Right forelimb (tissue), 1 donor: ENCODE data around the gene PGBD4.

Experiments used
- DNase-seq: peaks from one replicate; pipeline ENCODE4 v3.0.0-alpha.2; 2018

The PGBD4 gene

GRCh38 chr15:34101366-34102174, at the start of gene PGBD4, which contains the start of gene EMC7:
Gene PGBD4, plus strand, starts transcription at chr15:34102083. Its CDS starts 449 bp downstream, at chr15:34102532.
Gene EMC7, minus strand, starts transcription at chr15:34101862. Its CDS starts 23 bp downstream, at chr15:34101839.
- peak; percentile 98 for DNase-seq

- no peak for DNase-seq
Observed at GRCh38 chr15:34054081-34054707, 47.7 kb upstream of the PGBD4 start.

GRCh38 chr15:34055868-34056595, 45.9 kb upstream of the PGBD4 start:
- no peak for DNase-seq

- no peak for DNase-seq
Observed at GRCh38 chr15:34056911-34057310, 45.0 kb upstream of the PGBD4 start.

- no peak for DNase-seq
Observed at GRCh38 chr15:34059476-34059875, 42.4 kb upstream of the PGBD4 start.

- DNase-seq: no peak
Observed at GRCh38 chr15:34059946-34060345, 41.9 kb upstream of the PGBD4 start.

GRCh38 chr15:34064438-34064837, 37.4 kb upstream of the PGBD4 start:
- DNase-seq: no peak

- no peak for DNase-seq
Observed at GRCh38 chr15:34065261-34065660, 36.6 kb upstream of the PGBD4 start.

GRCh38 chr15:34065941-34066340, 35.9 kb upstream of the PGBD4 start:
- no peak for DNase-seq

GRCh38 chr15:34070003-34070402, 31.9 kb upstream of the PGBD4 start:
- DNase-seq: no peak

- no peak for DNase-seq
Observed at GRCh38 chr15:34076785-34077184, 25.1 kb upstream of the PGBD4 start.

GRCh38 chr15:34078900-34079299, 23.0 kb upstream of the PGBD4 start:
- no peak for DNase-seq

GRCh38 chr15:34079904-34080303, 22.0 kb upstream of the PGBD4 start:
- DNase-seq: no peak

GRCh38 chr15:34084086-34084485, 17.8 kb upstream of the PGBD4 start:
- DNase-seq: no peak

GRCh38 chr15:34085746-34086145, 16.1 kb upstream of the PGBD4 start:
- DNase-seq: no peak

- DNase-seq: no peak
Observed at GRCh38 chr15:34099914-34100313, 2.0 kb upstream of the PGBD4 start.

GRCh38 chr15:34102175-34102925, 467 bp downstream of the PGBD4 start:
- no peak for DNase-seq

- DNase-seq: no peak
Observed at GRCh38 chr15:34106423-34106822, 4.5 kb downstream of the PGBD4 start.

- no peak for DNase-seq
Observed at GRCh38 chr15:34107315-34107714, 5.4 kb downstream of the PGBD4 start.

- DNase-seq: no peak
Observed at GRCh38 chr15:34109797-34110663, 8.1 kb downstream of the PGBD4 start.

GRCh38 chr15:34111488-34111887, 9.6 kb downstream of the PGBD4 start:
- DNase-seq: no peak

- no peak for DNase-seq
Observed at GRCh38 chr15:34114215-34114614, 12.3 kb downstream of the PGBD4 start.
